ENCODE data around the gene GATC. TPM values are rescaled to one million over a fixed set of nuclear protein-coding genes. Genes with fewer than 3 reads are reported as not detected.

GATC gene
- total and polyA plus RNA-seq, 10 of the 15 experiments (the other 5 are each of a cell fraction or from before 2014, with no cell fraction given) = 5.1 to 40.3 (median 22.9) TPM

DNA sequence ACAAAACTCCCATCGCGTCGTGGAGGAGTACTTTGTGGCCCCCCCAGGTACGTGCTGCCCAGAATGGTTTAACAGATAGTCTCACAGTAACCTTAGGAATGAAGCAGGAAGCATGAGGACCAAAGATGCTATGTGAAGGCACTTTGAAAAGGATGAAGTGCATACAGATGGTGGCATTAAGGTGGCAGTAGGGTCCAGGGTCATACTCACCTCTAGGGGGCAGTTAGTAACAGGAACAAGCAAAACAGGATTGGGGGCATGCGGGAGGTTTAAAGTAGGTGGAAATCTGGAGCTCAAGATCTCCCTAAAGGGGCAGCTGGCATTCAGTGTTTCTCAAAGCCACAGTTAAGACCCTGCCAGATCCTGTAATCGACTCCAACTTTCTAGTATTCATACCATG is 10.9 kb downstream of the GATC start (continued):
- TF ChIP-seq NR2F1 (conservative IDR thresholded peaks at IDR 0.05) (no peak), ZNF217 (IDR thresholded peaks at IDR 0.05) (no peak)
- TF ChIP-seq, protein P1, sequence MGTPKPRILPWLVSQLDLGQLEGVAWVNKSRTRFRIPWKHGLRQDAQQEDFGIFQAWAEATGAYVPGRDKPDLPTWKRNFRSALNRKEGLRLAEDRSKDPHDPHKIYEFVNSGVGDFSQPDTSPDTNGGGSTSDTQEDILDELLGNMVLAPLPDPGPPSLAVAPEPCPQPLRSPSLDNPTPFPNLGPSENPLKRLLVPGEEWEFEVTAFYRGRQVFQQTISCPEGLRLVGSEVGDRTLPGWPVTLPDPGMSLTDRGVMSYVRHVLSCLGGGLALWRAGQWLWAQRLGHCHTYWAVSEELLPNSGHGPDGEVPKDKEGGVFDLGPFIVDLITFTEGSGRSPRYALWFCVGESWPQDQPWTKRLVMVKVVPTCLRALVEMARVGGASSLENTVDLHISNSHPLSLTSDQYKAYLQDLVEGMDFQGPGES (IDR thresholded peaks at IDR 0.05) = no peak

DNA sequence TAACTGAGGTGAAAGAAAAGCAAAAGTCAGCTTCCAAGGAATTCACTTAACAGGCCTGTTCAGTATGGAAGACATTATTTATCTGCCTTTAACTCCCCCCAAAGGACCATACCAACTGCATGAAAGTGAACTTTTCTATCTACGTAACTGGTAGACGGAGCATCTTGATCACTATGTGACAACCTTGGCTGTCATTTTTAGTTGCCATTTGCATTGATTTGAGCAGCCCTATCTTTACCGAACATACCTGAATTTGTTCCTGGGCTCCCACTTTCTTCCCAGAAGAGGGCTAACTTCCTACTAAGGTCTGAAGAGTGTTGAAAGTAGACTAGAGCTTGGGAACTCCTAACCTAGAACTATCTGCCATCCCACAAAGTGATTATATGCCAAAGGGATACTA is 13.9 kb downstream of the GATC start:
- no peak for ATAC-seq
- ChIA-PET SMC1A (ENCODE audit: uncharacterized antibody, unreplicated experiment) (no interaction called here), CTCF (interaction anchor here (1.2 to 1.8 kb wide), 2 partner anchors 10 to 14 kb away, joined by 3 to 5 read pairs; partner anchors contain the start of genes GATC and TRIAP1), POLR2A (no interaction called here), RAD21 (ENCODE audit: unreplicated experiment) (no interaction called here)
- H4K20me1 ChIP-seq (ENCODE audit: control insufficient read depth, insufficient read depth) = no peaks in the 10 kb centered on the region
- BruUV-seq (replicated peaks) = no TSS peak
- H3K27me3 ChIP-seq (replicated peaks in 1 of 2; ENCODE audit: control insufficient read depth in 2 of 2, insufficient read depth in 2 of 2, low read length in 1 of 2) = no peaks in the 10 kb centered on the region
- no peaks in the 10 kb centered on the region; the same call in 1 of the 2 replicates for H3K79me2 ChIP-seq (ENCODE audit: control insufficient read depth, insufficient read depth, low read length)
- no peak overlapping the region for H3K4me2 ChIP-seq (ENCODE audit: control insufficient read depth, insufficient read depth)
- no peak overlapping the region for H3K27ac ChIP-seq (ENCODE audit: control insufficient read depth, insufficient read depth)
- 100% methylated on average over 3 of the region's 3 CpGs for WGBS (ENCODE audit: insufficient coverage, insufficient replicate concordance, low lambda C conversion rate, missing lambda C conversion rate)
- no peaks in the 10 kb centered on the region for H3K9me3 ChIP-seq (replicated peaks; ENCODE audit: control insufficient read depth, insufficient read depth, low read length)
- in situ Hi-C loops (cut with MboI) (no loop called here), intact Hi-C loops (cut with micrococcal nuclease; ENCODE audit: unreplicated experiment) (no loop called here)
- peaks cover 36 to 59% of the 10 kb centered on the region in 2 experiments for H3K36me3 ChIP-seq (ENCODE audit: control insufficient read depth in 2 of 2, insufficient read depth in 2 of 2, low read length in 1 of 2)
- DNase-seq (ENCODE audit: low read depth, low spot score) = no peak
- H3K9ac ChIP-seq (ENCODE audit: control insufficient read depth, insufficient read depth, low read length) = no peak overlapping the region
- no peak for FAIRE-seq
- no peak overlapping the region for H3K4me3 ChIP-seq
- H2AFZ ChIP-seq (ENCODE audit: control insufficient read depth, low read depth, low read length) = no peak overlapping the region
- no peaks in the 10 kb centered on the region for H3K4me1 ChIP-seq (ENCODE audit: control insufficient read depth, insufficient read depth, low read length)
- TF ChIP-seq PAX5 (IDR thresholded peaks at IDR 0.05; ENCODE audit: borderline replicate concordance, low read depth, low read length) (no peak), TARDBP (IDR thresholded peaks at IDR 0.05; ENCODE audit: borderline replicate concordance) (no peak), SMARCA5 (IDR thresholded peaks at IDR 0.05) (no peak), NFYA (IDR thresholded peaks at IDR 0.05; ENCODE audit: borderline replicate concordance, low read depth, low read length) (no peak), YY1 (IDR thresholded peaks at IDR 0.05; ENCODE audit: low read depth, low read length) (no peak)
- TF ChIP-seq, protein P2, sequence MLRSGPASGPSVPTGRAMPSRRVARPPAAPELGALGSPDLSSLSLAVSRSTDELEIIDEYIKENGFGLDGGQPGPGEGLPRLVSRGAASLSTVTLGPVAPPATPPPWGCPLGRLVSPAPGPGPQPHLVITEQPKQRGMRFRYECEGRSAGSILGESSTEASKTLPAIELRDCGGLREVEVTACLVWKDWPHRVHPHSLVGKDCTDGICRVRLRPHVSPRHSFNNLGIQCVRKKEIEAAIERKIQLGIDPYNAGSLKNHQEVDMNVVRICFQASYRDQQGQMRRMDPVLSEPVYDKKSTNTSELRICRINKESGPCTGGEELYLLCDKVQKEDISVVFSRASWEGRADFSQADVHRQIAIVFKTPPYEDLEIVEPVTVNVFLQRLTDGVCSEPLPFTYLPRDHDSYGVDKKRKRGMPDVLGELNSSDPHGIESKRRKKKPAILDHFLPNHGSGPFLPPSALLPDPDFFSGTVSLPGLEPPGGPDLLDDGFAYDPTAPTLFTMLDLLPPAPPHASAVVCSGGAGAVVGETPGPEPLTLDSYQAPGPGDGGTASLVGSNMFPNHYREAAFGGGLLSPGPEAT (IDR thresholded peaks at IDR 0.05; ENCODE audit: low read depth) = no peak
- TF ChIP-seq, protein P3, sequence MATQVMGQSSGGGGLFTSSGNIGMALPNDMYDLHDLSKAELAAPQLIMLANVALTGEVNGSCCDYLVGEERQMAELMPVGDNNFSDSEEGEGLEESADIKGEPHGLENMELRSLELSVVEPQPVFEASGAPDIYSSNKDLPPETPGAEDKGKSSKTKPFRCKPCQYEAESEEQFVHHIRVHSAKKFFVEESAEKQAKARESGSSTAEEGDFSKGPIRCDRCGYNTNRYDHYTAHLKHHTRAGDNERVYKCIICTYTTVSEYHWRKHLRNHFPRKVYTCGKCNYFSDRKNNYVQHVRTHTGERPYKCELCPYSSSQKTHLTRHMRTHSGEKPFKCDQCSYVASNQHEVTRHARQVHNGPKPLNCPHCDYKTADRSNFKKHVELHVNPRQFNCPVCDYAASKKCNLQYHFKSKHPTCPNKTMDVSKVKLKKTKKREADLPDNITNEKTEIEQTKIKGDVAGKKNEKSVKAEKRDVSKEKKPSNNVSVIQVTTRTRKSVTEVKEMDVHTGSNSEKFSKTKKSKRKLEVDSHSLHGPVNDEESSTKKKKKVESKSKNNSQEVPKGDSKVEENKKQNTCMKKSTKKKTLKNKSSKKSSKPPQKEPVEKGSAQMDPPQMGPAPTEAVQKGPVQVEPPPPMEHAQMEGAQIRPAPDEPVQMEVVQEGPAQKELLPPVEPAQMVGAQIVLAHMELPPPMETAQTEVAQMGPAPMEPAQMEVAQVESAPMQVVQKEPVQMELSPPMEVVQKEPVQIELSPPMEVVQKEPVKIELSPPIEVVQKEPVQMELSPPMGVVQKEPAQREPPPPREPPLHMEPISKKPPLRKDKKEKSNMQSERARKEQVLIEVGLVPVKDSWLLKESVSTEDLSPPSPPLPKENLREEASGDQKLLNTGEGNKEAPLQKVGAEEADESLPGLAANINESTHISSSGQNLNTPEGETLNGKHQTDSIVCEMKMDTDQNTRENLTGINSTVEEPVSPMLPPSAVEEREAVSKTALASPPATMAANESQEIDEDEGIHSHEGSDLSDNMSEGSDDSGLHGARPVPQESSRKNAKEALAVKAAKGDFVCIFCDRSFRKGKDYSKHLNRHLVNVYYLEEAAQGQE (IDR thresholded peaks at IDR 0.05; ENCODE audit: low read depth, low read length) = no peak
- TF ChIP-seq, protein P4, sequence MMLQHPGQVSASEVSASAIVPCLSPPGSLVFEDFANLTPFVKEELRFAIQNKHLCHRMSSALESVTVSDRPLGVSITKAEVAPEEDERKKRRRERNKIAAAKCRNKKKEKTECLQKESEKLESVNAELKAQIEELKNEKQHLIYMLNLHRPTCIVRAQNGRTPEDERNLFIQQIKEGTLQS (IDR thresholded peaks at IDR 0.05; ENCODE audit: borderline replicate concordance, extremely low read depth, low read depth, low read length) = no peak
- TF ChIP-seq, protein P5, sequence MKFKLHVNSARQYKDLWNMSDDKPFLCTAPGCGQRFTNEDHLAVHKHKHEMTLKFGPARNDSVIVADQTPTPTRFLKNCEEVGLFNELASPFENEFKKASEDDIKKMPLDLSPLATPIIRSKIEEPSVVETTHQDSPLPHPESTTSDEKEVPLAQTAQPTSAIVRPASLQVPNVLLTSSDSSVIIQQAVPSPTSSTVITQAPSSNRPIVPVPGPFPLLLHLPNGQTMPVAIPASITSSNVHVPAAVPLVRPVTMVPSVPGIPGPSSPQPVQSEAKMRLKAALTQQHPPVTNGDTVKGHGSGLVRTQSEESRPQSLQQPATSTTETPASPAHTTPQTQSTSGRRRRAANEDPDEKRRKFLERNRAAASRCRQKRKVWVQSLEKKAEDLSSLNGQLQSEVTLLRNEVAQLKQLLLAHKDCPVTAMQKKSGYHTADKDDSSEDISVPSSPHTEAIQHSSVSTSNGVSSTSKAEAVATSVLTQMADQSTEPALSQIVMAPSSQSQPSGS (IDR thresholded peaks at IDR 0.05; ENCODE audit: low read length) = no peak

All from GM12878 (cell line).